Smooth muscle cell (in vitro differentiated cells): ENCODE measurements around the gene SLC25A39. TPM values are rescaled to one million over a fixed set of nuclear protein-coding genes. Genes with fewer than 3 reads are reported as not detected.
"Not testable (repeated sequence)": the region's sequence is repeated elsewhere in the genome, so short reads cannot be mapped to it uniquely, and the experiment has no call there.

Source experiments
- DNase-seq: peaks from one replicate; lab custom pipeline; 2025; ENCODE audit not compliant: unreplicated experiment; lab: John Stamatoyannopoulos, UW
- H2AFZ ChIP-seq: fragments of 200-600 bp; sonication (generic); 2 replicates; pipeline ENCODE4 v1.6.0; 2016; ENCODE audit warnings: antibody characterized with exemption, low read depth, mild to moderate bottlenecking
- H3F3A ChIP-seq: fragments of 200-600 bp; sonication (generic); 2 replicates; pipeline ENCODE4 v1.6.0; 2017; ENCODE audit warnings: antibody characterized with exemption, low read depth
- H3K27ac ChIP-seq: fragments of 200-600 bp; sonication (generic); 2 replicates; pipeline ENCODE4 v1.5.1; 2016; ENCODE audit warnings: low read depth, mild to moderate bottlenecking
- H3K27me3 ChIP-seq: fragments of 200-600 bp; sonication (generic); 2 replicates; pipeline ENCODE4 v1.6.1; 2016; ENCODE audit warnings: low read depth, mild to moderate bottlenecking
- H3K36me3 ChIP-seq: fragments of 200-600 bp; sonication (generic); 2 replicates; pipeline ENCODE4 v1.5.1; 2016; ENCODE audit warnings: low read depth
- H3K4me1 ChIP-seq: fragments of 200-600 bp; sonication (generic); 2 replicates; pipeline ENCODE4 v1.5.1; 2016; ENCODE audit warnings: low read depth
- H3K4me2 ChIP-seq: fragments of 200-600 bp; sonication (generic); 2 replicates; pipeline ENCODE4 v1.6.0; 2016; ENCODE audit warnings: mild to moderate bottlenecking
- H3K4me3 ChIP-seq: fragments of 200-600 bp; sonication (generic); 2 replicates; pipeline ENCODE4 v1.5.1; 2016; ENCODE audit warnings: mild to moderate bottlenecking
- H3K79me2 ChIP-seq: fragments of 200-600 bp; sonication (generic); 2 replicates; pipeline ENCODE4 v1.6.0; 2016; ENCODE audit warnings: low read depth, mild to moderate bottlenecking
- H3K9ac ChIP-seq: fragments of 200-600 bp; sonication (generic); 2 replicates; pipeline ENCODE4 v1.6.0; 2016; ENCODE audit warnings: low read depth
- H3K9me3 ChIP-seq: fragments of 200-600 bp; sonication (generic); replicated peaks from 2 replicates; pipeline ENCODE4 v1.5.1; 2016; ENCODE audit warnings: low read depth
- H4K20me1 ChIP-seq: fragments of 200-600 bp; sonication (generic); 2 replicates; pipeline ENCODE4 v1.6.0; 2016; ENCODE audit warnings: low read depth
- WGBS: methylation state at CpG from one replicate; pipeline ENCODE4 v1.1.7; 2016; ENCODE audit warnings: low lambda C conversion rate; 5-methylcytosine and 5-hydroxymethylcytosine counted together
- polyA plus RNA-seq: library from polyadenylated mRNA; unstranded; fragments of >200 nt; fragmentation: Nextera tagmentation; extraction: Ambion mirVana; gene quantifications from 2 replicates; pipeline ENCODE4 v1.2.1, GENCODE V29; 2016
- total RNA-seq: library from RNA; depleted of rRNA; stranded (reverse); fragments of >200 nt; gene quantifications from 2 replicates; pipeline ENCODE4 v1.2.3, GENCODE V29; 2014
- TF ChIP-seq, protein P1 (sequence below): fragments of 200-600 bp; sonication (generic); IDR thresholded peaks from 2 replicates; pipeline ENCODE4 v1.5.1; 2017; ENCODE audit warnings: borderline replicate concordance, mild to moderate bottlenecking, antibody characterized with exemption; ENCODE audit not compliant: insufficient read depth, poor library complexity, severe bottlenecking

The SLC25A39 gene
- total and polyA plus RNA-seq, 2 experiments from 2014 or later: 106 to 147 TPM

DNA sequence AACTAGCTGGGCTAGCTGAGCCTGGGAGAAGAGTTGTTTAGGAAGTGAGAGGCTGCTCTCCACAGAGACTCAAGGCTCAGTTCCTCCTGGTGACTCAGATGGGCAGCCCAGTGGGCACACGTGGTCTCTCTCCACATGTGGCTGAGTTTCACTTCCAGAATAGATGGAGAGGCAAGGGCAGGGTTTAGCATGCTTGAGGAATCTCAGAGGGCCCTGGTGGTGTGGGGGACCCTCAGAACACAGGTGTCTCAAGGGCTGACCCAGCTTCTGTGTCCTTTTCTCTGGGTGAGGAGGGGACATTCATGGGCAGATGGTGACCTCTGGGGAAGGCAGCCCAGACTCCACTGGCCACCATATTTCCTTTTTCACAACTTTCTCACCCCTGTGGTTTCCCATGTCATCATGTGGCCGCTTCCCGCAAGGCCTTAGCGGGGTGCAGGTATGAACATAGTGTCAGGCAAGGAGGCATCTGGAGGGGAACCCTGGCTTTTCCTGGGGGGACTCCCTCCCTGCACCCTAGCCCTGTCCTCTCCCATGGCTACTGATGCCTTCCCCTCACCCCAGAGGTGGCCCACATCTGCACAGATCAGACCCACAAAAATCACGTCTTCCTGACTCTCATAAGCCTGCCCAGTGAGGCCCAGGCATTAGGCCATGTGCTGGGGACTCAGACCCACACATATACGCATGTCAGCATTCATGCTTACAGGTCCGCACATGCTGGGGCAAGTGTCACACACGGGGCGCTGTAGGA lies 23.8 kb upstream of the SLC25A39 start:
- Histone ChIP-seq H3K79me2 (no peaks in the 10 kb centered on the region), H3K27ac (no peak overlapping the region), H4K20me1 (peaks cover 10% of the 10 kb centered on the region), H3K4me2 (no peak overlapping the region), H3K27me3 (no peaks in the 10 kb centered on the region), H3K9me3 (no peaks in the 10 kb centered on the region), H3K9ac (no peak overlapping the region), H2AFZ (no peak overlapping the region), H3F3A (no peaks in the 10 kb centered on the region), H3K4me3 (no peak overlapping the region), H3K4me1 (no peaks in the 10 kb centered on the region), H3K36me3 (no peaks in the 10 kb centered on the region)
- no peak for DNase-seq
- WGBS: 88% methylated on average over 9 of the region's 9 CpGs
- TF ChIP-seq, protein P1, sequence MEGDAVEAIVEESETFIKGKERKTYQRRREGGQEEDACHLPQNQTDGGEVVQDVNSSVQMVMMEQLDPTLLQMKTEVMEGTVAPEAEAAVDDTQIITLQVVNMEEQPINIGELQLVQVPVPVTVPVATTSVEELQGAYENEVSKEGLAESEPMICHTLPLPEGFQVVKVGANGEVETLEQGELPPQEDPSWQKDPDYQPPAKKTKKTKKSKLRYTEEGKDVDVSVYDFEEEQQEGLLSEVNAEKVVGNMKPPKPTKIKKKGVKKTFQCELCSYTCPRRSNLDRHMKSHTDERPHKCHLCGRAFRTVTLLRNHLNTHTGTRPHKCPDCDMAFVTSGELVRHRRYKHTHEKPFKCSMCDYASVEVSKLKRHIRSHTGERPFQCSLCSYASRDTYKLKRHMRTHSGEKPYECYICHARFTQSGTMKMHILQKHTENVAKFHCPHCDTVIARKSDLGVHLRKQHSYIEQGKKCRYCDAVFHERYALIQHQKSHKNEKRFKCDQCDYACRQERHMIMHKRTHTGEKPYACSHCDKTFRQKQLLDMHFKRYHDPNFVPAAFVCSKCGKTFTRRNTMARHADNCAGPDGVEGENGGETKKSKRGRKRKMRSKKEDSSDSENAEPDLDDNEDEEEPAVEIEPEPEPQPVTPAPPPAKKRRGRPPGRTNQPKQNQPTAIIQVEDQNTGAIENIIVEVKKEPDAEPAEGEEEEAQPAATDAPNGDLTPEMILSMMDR: no peak

DNA sequence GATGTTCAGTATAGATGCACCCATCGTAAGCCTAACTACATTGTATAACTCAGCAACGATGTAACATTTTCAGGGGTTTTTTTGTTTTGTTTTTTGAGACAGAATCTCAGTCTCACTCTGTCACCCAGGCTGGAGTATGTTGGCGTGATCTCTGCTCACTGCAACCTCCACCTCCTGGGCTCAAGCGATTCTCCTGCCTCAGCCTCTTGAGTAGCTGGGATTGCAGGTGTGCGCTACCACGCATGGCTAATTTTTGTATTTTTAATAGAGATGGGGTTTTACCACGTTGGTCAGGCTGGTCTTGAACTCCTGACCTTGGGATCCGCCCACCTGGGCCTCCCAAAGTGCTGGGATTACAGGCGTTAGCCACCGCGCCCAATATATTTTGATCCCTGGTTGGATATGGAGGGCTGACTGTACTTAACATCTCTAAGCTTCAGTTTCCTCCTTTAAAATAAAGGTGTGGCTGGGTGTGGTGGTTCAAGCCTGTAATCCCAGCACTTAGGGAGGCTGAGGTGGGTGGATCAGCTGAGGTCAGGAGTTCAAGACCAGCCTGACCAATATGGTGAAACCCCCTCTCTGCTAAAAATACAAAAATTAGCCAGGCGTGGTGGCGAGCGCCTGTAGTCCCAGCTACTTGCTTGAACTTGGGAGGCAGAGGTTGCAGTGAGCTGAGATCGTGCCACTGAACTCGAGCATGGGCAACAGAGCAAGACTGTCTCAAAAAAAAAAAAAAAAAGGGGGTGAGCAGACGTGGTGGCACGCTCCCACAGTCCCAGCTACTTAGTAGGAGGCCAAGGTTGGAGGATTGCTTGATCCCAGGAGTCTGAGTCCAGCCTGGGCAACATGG lies 22.8 kb upstream of the SLC25A39 start:
- not testable (repeated sequence) for H3K4me2 ChIP-seq, H3K79me2 ChIP-seq, H2AFZ ChIP-seq, H3K4me1 ChIP-seq, H3K9ac ChIP-seq, H3K27ac ChIP-seq, H3F3A ChIP-seq, H3K4me3 ChIP-seq, H3K27me3 ChIP-seq, DNase-seq, H3K36me3 ChIP-seq, H3K9me3 ChIP-seq
- WGBS: 96% methylated on average over 18 of the region's 18 CpGs
- peaks cover 10% of the 10 kb centered on the region for H4K20me1 ChIP-seq

DNA sequence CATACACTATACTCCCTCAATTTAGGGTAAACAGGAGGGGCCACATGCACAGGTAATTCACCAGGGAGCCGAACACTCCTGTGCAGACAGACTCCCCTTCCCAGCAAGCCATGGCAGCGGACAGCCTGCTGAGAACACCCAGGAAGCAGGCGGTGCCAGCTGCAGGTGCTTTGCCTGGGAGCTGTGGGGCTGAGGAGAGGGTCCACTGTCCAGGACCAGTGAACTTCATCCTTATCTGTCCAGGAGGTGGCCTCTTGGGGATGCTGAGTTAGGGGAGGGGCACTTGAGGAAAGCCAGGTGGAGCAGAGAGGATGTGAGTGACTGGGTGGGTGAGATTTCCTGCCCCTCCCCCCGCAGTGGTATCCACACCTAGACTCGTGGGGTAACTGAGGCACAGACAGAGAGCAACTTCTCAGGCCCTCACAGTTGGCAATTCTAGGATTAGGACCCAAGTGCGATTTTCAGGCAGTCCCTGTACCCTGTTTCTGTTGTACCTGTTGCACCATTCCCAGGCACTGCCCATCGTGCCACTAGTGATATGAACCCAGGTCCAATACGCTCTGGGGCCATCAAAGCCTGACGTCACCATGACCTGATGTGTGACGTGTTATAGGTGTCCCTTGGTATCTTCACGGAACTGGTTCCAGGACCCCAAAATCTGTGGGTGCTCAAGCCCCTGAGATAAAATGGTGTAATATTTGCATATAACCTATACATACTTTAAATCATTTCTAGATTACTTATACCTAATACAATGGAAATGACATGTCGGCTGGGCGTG lies 21.6 kb upstream of the SLC25A39 start:
- H3K4me3 ChIP-seq: peak overlapping the region; percentile 74
- H3K36me3 ChIP-seq: no peaks in the 10 kb centered on the region
- H3F3A ChIP-seq: no peaks in the 10 kb centered on the region
- WGBS: 80% methylated on average over 13 of the region's 13 CpGs
- H3K4me2 ChIP-seq: peak overlapping the region; percentile 91
- H3K9ac ChIP-seq: no peak overlapping the region
- no peaks in the 10 kb centered on the region for H3K79me2 ChIP-seq
- H4K20me1 ChIP-seq: peaks cover 10% of the 10 kb centered on the region
- no peak overlapping the region for H3K27ac ChIP-seq
- no peak for DNase-seq
- TF ChIP-seq, protein P1: no peak
- no peaks in the 10 kb centered on the region for H3K9me3 ChIP-seq
- H2AFZ ChIP-seq: no peak overlapping the region
- H3K27me3 ChIP-seq: no peaks in the 10 kb centered on the region
- H3K4me1 ChIP-seq: no peaks in the 10 kb centered on the region
